Measurements from ENCODE around the gene PCARE. TPM values are rescaled to one million over a fixed set of nuclear protein-coding genes. Genes with fewer than 3 reads are reported as not detected.
A peak's percentile ranks its signal among the peaks of the same experiment; 100 is the strongest.

The PCARE gene
- total and polyA plus RNA-seq, 2 of the 8 experiments (the other 6 are each of a cell fraction or from before 2014, with no cell fraction given) = not detected

DNA sequence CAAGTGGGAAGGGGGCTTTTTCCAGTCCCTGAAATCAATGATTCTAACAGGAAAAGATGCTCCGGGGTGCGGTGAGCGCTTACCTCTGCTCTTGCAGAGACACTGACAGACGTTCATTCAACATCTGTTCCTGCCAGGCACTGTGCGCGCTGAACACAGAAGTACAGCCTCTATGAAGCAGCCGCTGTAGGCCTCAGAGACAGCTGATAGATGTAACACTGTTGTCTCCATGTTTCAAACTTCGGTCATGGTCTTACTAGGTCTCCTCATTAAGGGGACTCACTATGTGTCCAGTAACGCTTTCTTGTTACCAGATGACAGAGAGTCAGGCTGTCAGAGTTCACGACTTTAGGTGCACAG lies 40.2 kb upstream of the PCARE start:
- POLR2A ChIA-PET (ENCODE audit: partially characterized antibody) = no interaction called here

More for the DNA sequence above, 40.2 kb upstream of the PCARE start:
- Histone ChIP-seq H2BK5ac (ENCODE audit: low read depth, low read length) (no peak overlapping the region), H3K4me1 (replicated peaks in 1 of 4; ENCODE audit: control insufficient read depth in 3 of 4, insufficient read depth in 4 of 4, low read length in 3 of 4) (peaks cover 0 to 5% (median 0%) of the 10 kb centered on the region in 4 experiments; a peak in 1 of 7 replicates), H3K56ac (replicated peaks; ENCODE audit: insufficient read length, low read depth, low read length) (no peak overlapping the region), H3K18ac (ENCODE audit: extremely low read depth, low read length) (no peak overlapping the region), H3K23ac (ENCODE audit: insufficient read length) (no peak overlapping the region), H4K20me1 (replicated peaks in 1 of 2; ENCODE audit: control insufficient read depth in 1 of 2, insufficient read depth in 2 of 2, low read length in 2 of 2) (peaks cover 0 to 2% of the 10 kb centered on the region in 2 experiments), H3K36me3 (ENCODE audit: control insufficient read depth in 2 of 4, insufficient read depth in 4 of 4, low read length in 3 of 4) (no peaks in the 10 kb centered on the region; a peak in 1 of 8 replicates), H2BK120ac (replicated peaks; ENCODE audit: low read depth, low read length) (no peak overlapping the region), H3K27me3 (replicated peaks in 1 of 4; ENCODE audit: control insufficient read depth in 3 of 4, extremely low read depth in 1 of 4, insufficient read depth in 3 of 4, low read length in 3 of 4) (peaks cover 34 to 44% (median 42%) of the 10 kb centered on the region in 4 experiments), H3K4me2 (ENCODE audit: insufficient read depth in 1 of 2, low read depth in 2 of 2, low read length in 2 of 2) (peak overlapping the region; percentile 79 to 82), H2AFZ (ENCODE audit: low read length) (no peak overlapping the region), H3K4me3 (ENCODE audit: extremely low read depth in 1 of 4, insufficient read depth in 2 of 4, low read depth in 3 of 4, low read length in 4 of 4) (peak overlapping the region in 3 of 4 experiments; percentile 37 to 61 (median 48); a peak in 4 of 8 replicates), H2BK12ac (ENCODE audit: low read depth, low read length) (peak overlapping the region; percentile 50; the same call in 1 of the 2 replicates), H3K23me2 (ENCODE audit: low read depth, low read length) (peaks cover 6% of the 10 kb centered on the region; the same call in 1 of the 2 replicates), H3K9me3 (ENCODE audit: insufficient read depth in 2 of 2, low read depth in 1 of 2, low read length in 1 of 2) (no peaks in the 10 kb centered on the region), H3K14ac (ENCODE audit: insufficient read length) (no peak overlapping the region), H3K79me1 (ENCODE audit: low read depth, low read length) (no peaks in the 10 kb centered on the region), H2AK5ac (ENCODE audit: low read depth, low read length) (no peak overlapping the region), H3K4ac (replicated peaks; ENCODE audit: insufficient read length, low read depth, low read length) (no peak overlapping the region), H4K91ac (replicated peaks; ENCODE audit: insufficient read length, low read length) (no peak overlapping the region), H3K9ac (replicated peaks in 1 of 4; ENCODE audit: extremely low read depth in 1 of 4, low read depth in 3 of 4, low read length in 3 of 4) (no peak overlapping the region), H4K8ac (ENCODE audit: extremely low read depth, insufficient read depth, low read length) (no peak overlapping the region), H2BK20ac (ENCODE audit: low read length) (no peak overlapping the region), H3K27ac (ENCODE audit: low read depth, low read length) (no peak overlapping the region), H3K79me2 (ENCODE audit: control insufficient read depth in 1 of 2, insufficient read depth in 2 of 2, low read length in 2 of 2) (no peaks in the 10 kb centered on the region), H2BK15ac (ENCODE audit: low read length) (no peak overlapping the region), H4K5ac (ENCODE audit: insufficient read length, low read depth, low read length) (no peak overlapping the region)
- TF ChIP-seq SAP30 (IDR thresholded peaks at IDR 0.05; ENCODE audit: insufficient read depth, insufficient replicate concordance, low read length) (no peak), EZH2 (IDR thresholded peaks at IDR 0.05; ENCODE audit: low read depth, low read length, severe bottlenecking) (peak; percentile 59)
- DNase-seq (ENCODE audit: low read depth in 1 of 2, low spot score in 2 of 2) = no peak
- WGBS, 2 experiments (ENCODE audit: extremely low coverage in 1 of 2, insufficient coverage in 1 of 2, insufficient read length in 1 of 2, insufficient replicate concordance in 2 of 2, low coverage in 1 of 2, low lambda C conversion rate in 2 of 2, missing lambda C conversion rate in 1 of 2) = 82% methylated on average over 10 of the region's 10 CpGs; no CpG with 5 or more reads in 1 of the 2 experiments
- CTCF ChIA-PET (ENCODE audit: partially characterized antibody) = interaction anchor here (0.5 to 1.6 kb wide), 2 partner anchors 87 to 176 kb away, joined by 3 read pairs; no protein-coding TSS in a partner anchor
- no peak for FAIRE-seq

Data from H1 (cell line).